Cardiac ventricle fibroblast (primary cell): Measurements from ENCODE around the gene IPCEF1. TPM values are rescaled to one million over a fixed set of nuclear protein-coding genes. Genes with fewer than 3 reads are reported as not detected.

ENCODE experiments used
- total RNA-seq: library from RNA; depleted of rRNA; stranded (reverse); fragments of >200 nt; gene quantifications from 2 replicates; pipeline ENCODE4 v1.2.3, GENCODE V29; 2015

Gene IPCEF1, protein sequence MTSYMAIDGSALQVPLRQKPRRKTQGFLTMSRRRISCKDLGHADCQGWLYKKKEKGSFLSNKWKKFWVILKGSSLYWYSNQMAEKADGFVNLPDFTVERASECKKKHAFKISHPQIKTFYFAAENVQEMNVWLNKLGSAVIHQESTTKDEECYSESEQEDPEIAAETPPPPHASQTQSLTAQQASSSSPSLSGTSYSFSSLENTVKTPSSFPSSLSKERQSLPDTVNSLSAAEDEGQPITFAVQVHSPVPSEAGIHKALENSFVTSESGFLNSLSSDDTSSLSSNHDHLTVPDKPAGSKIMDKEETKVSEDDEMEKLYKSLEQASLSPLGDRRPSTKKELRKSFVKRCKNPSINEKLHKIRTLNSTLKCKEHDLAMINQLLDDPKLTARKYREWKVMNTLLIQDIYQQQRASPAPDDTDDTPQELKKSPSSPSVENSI
- total RNA-seq, result not detected in 2 replicates

GRCh38 chr6:154356690-154357089 lies at the start of gene IPCEF1:
Gene IPCEF1, minus strand, starts transcription at chr6:154356803. Its CDS starts 90,856 bp downstream, at chr6:154265947.

Other genes starting within 250 kb of the IPCEF1 start
- gene CNKSR3, start 153.9 kb upstream of the IPCEF1 start, total RNA-seq, result 3.3 and 6.6 TPM in 2 replicates